Lower leg skin (tissue), 3 donors: ENCODE data around the gene KCTD18.

ENCODE experiments used
- POLR2A ChIP-seq, 2 donors: fragments of 450-650 bp; IDR thresholded peaks; one replicate each; pipeline ENCODE4 v1.6.1; 2016 to 2017; ENCODE audit warnings: antibody characterized with exemption in 2 of 2, mild to moderate bottlenecking in 1 of 2, moderate library complexity in 1 of 2
- TF ChIP-seq, protein P1 (sequence below), 3 donors: fragments of 450-650 bp; IDR thresholded peaks; one replicate each; pipeline ENCODE4 v1.5.1; 2016; ENCODE audit warnings: antibody characterized with exemption in 3 of 3, mild to moderate bottlenecking in 3 of 3, moderate library complexity in 2 of 3

DNA sequence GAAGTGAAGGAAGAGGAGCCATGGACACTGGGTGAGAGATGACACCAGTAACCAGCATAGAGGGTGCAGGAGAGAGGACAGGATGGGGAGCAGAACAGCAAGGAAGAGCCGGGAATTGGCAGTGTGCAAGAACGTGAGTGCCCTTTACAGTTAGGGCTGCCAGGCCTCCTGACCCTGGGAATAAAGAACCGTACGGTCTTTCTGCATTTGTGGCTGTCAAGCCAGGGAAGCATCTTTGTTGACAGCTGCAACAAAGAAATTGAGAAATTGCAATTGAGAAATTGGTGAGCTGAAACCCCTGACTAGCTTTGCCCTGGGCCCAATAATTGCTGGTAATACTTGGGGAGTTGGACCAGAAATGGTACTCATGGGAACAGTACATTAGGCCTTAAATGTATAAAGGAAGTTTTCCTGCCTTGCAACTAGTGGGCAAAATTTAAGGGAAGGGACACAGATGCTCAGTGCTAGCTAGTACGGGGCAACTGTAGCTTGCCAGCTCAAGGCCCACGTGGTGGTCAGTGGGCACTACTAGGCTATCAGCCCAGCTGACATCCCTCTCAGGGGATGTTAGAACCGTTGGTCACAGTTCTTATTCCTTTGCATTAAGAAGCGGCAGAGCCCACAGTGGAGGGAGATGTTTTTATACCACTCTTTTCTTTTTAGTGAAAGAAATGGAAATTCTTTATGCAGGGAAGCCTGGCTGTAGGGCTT lies 56.6 kb downstream of the KCTD18 start:
- TF ChIP-seq, protein P1, sequence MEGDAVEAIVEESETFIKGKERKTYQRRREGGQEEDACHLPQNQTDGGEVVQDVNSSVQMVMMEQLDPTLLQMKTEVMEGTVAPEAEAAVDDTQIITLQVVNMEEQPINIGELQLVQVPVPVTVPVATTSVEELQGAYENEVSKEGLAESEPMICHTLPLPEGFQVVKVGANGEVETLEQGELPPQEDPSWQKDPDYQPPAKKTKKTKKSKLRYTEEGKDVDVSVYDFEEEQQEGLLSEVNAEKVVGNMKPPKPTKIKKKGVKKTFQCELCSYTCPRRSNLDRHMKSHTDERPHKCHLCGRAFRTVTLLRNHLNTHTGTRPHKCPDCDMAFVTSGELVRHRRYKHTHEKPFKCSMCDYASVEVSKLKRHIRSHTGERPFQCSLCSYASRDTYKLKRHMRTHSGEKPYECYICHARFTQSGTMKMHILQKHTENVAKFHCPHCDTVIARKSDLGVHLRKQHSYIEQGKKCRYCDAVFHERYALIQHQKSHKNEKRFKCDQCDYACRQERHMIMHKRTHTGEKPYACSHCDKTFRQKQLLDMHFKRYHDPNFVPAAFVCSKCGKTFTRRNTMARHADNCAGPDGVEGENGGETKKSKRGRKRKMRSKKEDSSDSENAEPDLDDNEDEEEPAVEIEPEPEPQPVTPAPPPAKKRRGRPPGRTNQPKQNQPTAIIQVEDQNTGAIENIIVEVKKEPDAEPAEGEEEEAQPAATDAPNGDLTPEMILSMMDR (IDR thresholded peaks at IDR 0.05): no peak
- TF ChIP-seq POLR2A (IDR thresholded peaks at IDR 0.05): no peak
